ENCODE measurements around the gene WWP2.
"Not testable (repeated sequence)": the region's sequence is repeated elsewhere in the genome, so short reads cannot be mapped to it uniquely, and the experiment has no call there.

DNA sequence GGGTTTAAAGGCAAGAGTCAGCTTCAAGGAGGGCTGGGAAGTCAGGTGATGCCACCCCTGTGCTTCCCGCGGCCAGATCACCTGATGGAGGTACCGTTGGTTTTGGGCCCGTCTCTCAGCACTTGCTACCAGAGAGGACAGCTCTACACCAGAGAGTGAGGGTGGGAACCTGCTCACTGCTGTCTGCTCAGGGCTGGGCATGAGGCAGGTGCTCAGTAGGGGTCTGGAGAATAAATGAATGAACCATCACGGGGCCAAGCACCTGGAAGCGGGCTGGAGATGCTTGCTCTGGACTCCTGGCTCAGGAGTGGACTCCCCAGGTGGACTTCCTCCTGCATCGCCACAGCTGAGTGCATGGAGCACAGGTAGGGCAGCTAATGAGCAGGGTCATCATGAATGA lies 210.0 kb downstream of the WWP2 start:
- TF ChIP-seq, protein P1, sequence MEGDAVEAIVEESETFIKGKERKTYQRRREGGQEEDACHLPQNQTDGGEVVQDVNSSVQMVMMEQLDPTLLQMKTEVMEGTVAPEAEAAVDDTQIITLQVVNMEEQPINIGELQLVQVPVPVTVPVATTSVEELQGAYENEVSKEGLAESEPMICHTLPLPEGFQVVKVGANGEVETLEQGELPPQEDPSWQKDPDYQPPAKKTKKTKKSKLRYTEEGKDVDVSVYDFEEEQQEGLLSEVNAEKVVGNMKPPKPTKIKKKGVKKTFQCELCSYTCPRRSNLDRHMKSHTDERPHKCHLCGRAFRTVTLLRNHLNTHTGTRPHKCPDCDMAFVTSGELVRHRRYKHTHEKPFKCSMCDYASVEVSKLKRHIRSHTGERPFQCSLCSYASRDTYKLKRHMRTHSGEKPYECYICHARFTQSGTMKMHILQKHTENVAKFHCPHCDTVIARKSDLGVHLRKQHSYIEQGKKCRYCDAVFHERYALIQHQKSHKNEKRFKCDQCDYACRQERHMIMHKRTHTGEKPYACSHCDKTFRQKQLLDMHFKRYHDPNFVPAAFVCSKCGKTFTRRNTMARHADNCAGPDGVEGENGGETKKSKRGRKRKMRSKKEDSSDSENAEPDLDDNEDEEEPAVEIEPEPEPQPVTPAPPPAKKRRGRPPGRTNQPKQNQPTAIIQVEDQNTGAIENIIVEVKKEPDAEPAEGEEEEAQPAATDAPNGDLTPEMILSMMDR (IDR thresholded peaks at IDR 0.05), result not testable (repeated sequence)
- not testable (repeated sequence) for TF ChIP-seq POLR2A (IDR thresholded peaks at IDR 0.05)

Data from esophagus squamous epithelium (tissue), 4 donors.